K562 (cell line): ENCODE results near the gene PLAC1. TPM values are rescaled to one million over a fixed set of nuclear protein-coding genes. Genes with fewer than 3 reads are reported as not detected.

ENCODE experiments used
- ATAC-seq: fragments of 200-7000 bp; cut with Tn5 transposase; 3 replicates; pipeline ENCODE4 v1.9.1; 2020; ENCODE audit warnings: moderate library complexity
- BruUV-seq: library from RNA; stranded (reverse); fragments of 400-500 nt; replicated peaks from 2 replicates; lab custom pipeline; 2021; lab: Mats Ljungman, UMichigan
- CTCF ChIA-PET: fragments of 300-600 bp; formaldehyde crosslinking; extraction: SDS; loops from one replicate; lab custom pipeline; 2021; ENCODE audit warnings: low intra/inter-chr PET ratio; lab: Yijun Ruan, JAX
- POLR2A ChIA-PET: fragments of 300-600, 350-650 bp; sonication (Branson Sonifier 250); formaldehyde crosslinking; extraction: SDS; loops from one replicate; lab custom pipeline; 2021; ENCODE audit warnings: antibody characterized with exemption, inconsistent platforms; lab: Yijun Ruan, JAX
- DNase-seq, 4 experiments: peaks; one replicate each; pipeline versions ENCODE4 v3.0.0 to v3.0.0-alpha.2; 2011 to 2018; ENCODE audit warnings: low spot score in 3 of 4, mixed read lengths in 3 of 4; ENCODE audit errors: extremely low read depth in 1 of 4
- FAIRE-seq: peaks from 2 replicates; lab custom pipeline; 2011; peaks lifted over from hg19 to GRCh38; lab: Jason Lieb, UNC
- H2AFZ ChIP-seq: 2 replicates; pipeline ENCODE4 v1.6.0; 2011; ENCODE audit warnings: low read depth, low read length, control low read depth, inconsistent platforms
- H3K27ac ChIP-seq: fragments of 200-600 bp; 3 replicates; pipeline ENCODE4 v1.8.0; 2011; ENCODE audit warnings: low read depth, mild to moderate bottlenecking, control low read depth, inconsistent platforms, low read length, moderate library complexity, mixed read lengths; ENCODE audit errors: extremely low read depth
- H3K27me3 ChIP-seq, 2 experiments: fragments of 300-600 bp in 1 of 2; 2 replicates in 1 of 2; 3 replicates in 1 of 2; pipeline versions ENCODE4 v1.6.0 to v1.8.0; 2011; ENCODE audit warnings: inconsistent platforms in 2 of 2, low read length in 2 of 2, mild to moderate bottlenecking in 1 of 2, mixed read lengths in 1 of 2, moderate library complexity in 1 of 2; ENCODE audit not compliant: control insufficient read depth in 2 of 2, insufficient read depth in 2 of 2
- H3K36me3 ChIP-seq: fragments of 300-600 bp; 3 replicates; pipeline ENCODE4 v1.8.0; 2011; ENCODE audit warnings: mild to moderate bottlenecking, low read length, inconsistent platforms; ENCODE audit not compliant: control insufficient read depth, insufficient read depth
- H3K4me1 ChIP-seq, 2 experiments: fragments of 200-600 bp in 1 of 2; replicated peaks in 1 of 2; 2 replicates in 1 of 2; 3 replicates in 1 of 2; pipeline versions ENCODE4 v1.5.1 to v1.8.0; 2011; ENCODE audit warnings: inconsistent platforms in 2 of 2, low read length in 2 of 2, mild to moderate bottlenecking in 1 of 2, mixed read lengths in 1 of 2, moderate library complexity in 1 of 2; ENCODE audit not compliant: control insufficient read depth in 2 of 2, insufficient read depth in 2 of 2
- H3K4me2 ChIP-seq: 2 replicates; pipeline ENCODE4 v1.6.1; 2011; ENCODE audit warnings: low read length, control low read depth, inconsistent platforms, mixed read lengths; ENCODE audit not compliant: insufficient read depth
- H3K4me3 ChIP-seq: fragments of 200-600 bp; sonication (generic), shearing (Covaris generic); 2 replicates; pipeline ENCODE4 v1.5.1; 2016; ENCODE audit warnings: control low read depth, inconsistent platforms
- H3K79me2 ChIP-seq: fragments of 200-600 bp; 3 replicates; pipeline ENCODE4 v1.8.0; 2011; ENCODE audit warnings: low read length, inconsistent platforms; ENCODE audit not compliant: control insufficient read depth, insufficient read depth
- H3K9ac ChIP-seq, 2 experiments: 2 replicates each; pipeline versions ENCODE4 v1.6.0 to v1.6.1; 2011; ENCODE audit warnings: low read depth in 2 of 2, low read length in 2 of 2, control low read depth in 1 of 2, inconsistent platforms in 1 of 2, mild to moderate bottlenecking in 1 of 2, mixed read lengths in 1 of 2; ENCODE audit not compliant: insufficient read depth in 1 of 2
- H3K9me1 ChIP-seq: one replicate; pipeline ENCODE4 v1.6.0; 2011; ENCODE audit warnings: inconsistent platforms, mild to moderate bottlenecking, low read length, moderate library complexity; ENCODE audit not compliant: control insufficient read depth, insufficient read depth
- H3K9me3 ChIP-seq: replicated peaks from 2 replicates; pipeline ENCODE4 v1.5.1; 2011; ENCODE audit warnings: low read depth, low read length, inconsistent platforms; ENCODE audit not compliant: control insufficient read depth, insufficient read depth
- H4K20me1 ChIP-seq: replicated peaks from 2 replicates; pipeline ENCODE4 v1.6.1; 2011; ENCODE audit warnings: low read length, inconsistent platforms, mixed read lengths; ENCODE audit not compliant: control insufficient read depth, insufficient read depth
- FOS ChIP-seq: IDR thresholded peaks from 3 replicates; pipeline ENCODE4 v1.6.1; 2011; ENCODE audit not compliant: insufficient read length; ENCODE audit errors: extremely low read depth
- HIVEP1 ChIP-seq: fragments of 250-450 bp; sonication (Bioruptor Pico); IDR thresholded peaks from 2 replicates; pipeline ENCODE4 v1.4.0; 2020; ENCODE audit warnings: mild to moderate bottlenecking
- KAT2B ChIP-seq: IDR thresholded peaks from one replicate; pipeline ENCODE4 v1.6.1; 2012; ENCODE audit warnings: low read depth, mild to moderate bottlenecking, control low read depth, inconsistent platforms, low read length, moderate library complexity
- MECOM ChIP-seq: fragments of 250-450 bp; sonication (Bioruptor Pico); IDR thresholded peaks from 2 replicates; pipeline ENCODE4 v1.8.0; 2022; ENCODE audit warnings: inconsistent platforms
- NKRF ChIP-seq: fragments of 450-650 bp; IDR thresholded peaks from 2 replicates; pipeline ENCODE4 v1.6.1; 2016; ENCODE audit warnings: borderline replicate concordance
- RBM17 ChIP-seq: fragments of 200-400 bp; formaldehyde crosslinking; IDR thresholded peaks from 2 replicates; pipeline ENCODE4 v1.6.1; 2017; ENCODE audit warnings: low read depth, mild to moderate bottlenecking, low read length, borderline replicate concordance
- XRCC5 ChIP-seq: fragments of 200-400 bp; formaldehyde crosslinking; IDR thresholded peaks from 2 replicates; pipeline ENCODE4 v1.6.1; 2017; ENCODE audit warnings: low read depth, mild to moderate bottlenecking, low read length
- WGBS: fragments of 100-300 bp; shearing (Covaris generic); methylation state at CpG from one replicate; pipeline ENCODE4 v1.1.6; 2016; ENCODE audit warnings: low coverage, mixed read lengths; ENCODE audit not compliant: insufficient coverage; ENCODE audit errors: missing lambda C conversion rate; 5-methylcytosine and 5-hydroxymethylcytosine counted together
- in situ Hi-C: fragments of 300-500 bp; cut with MboI; formaldehyde crosslinking; loops from 4 replicates; pipeline ENCODE4 v1.15.0; 2018; ENCODE audit warnings: inconsistent platforms, mixed read lengths
- intact Hi-C: fragments of 100-400 bp; cut with micrococcal nuclease; formaldehyde crosslinking; loops from 2 replicates; pipeline ENCODE4 v1.14.2; 2022
- polyA plus RNA-seq, 8 experiments: library from polyadenylated mRNA; depleted of rRNA in 4 of 8; stranded (reverse) in 5 of 8; unstranded in 3 of 8; fragments of >200 nt; fragmentation: Nextera tagmentation in 2 of 8; fragmentation: Illumina TruSeq in 1 of 8; extraction: Ambion mirVana in 2 of 8; extraction: Trizol in 1 of 8; gene quantifications; 2 replicates each; pipeline versions ENCODE4 v1.2.1 to v1.2.3, GENCODE V29; 2011 to 2014; ENCODE audit warnings: inconsistent platforms in 1 of 8, missing spikeins in 1 of 8
- total RNA-seq, 7 experiments: library from RNA; depleted of rRNA in 6 of 7; stranded (reverse); fragments of >200 nt in 6 of 7; fragmentation: Illumina TruSeq in 2 of 7; extraction: Trizol in 2 of 7; gene quantifications; 2 replicates each; pipeline versions ENCODE4 v1.2.1 to v1.2.3, GENCODE V29; 2011 to 2021; ENCODE audit warnings: low replicate concordance in 1 of 7

The PLAC1 gene
- total and polyA plus RNA-seq, 9 of the 15 experiments (the other 6 are each of a cell fraction or from before 2014, with no cell fraction given) = 0.82 to 9.1 (median 1.7) TPM

GRCh38 chrX:134526399-134526798 is 131.9 kb downstream of the PLAC1 start:
- WGBS = 76% methylated on average over 5 of the region's 5 CpGs
- no peak for FAIRE-seq
- POLR2A ChIA-PET = no interaction called here
- no peak overlapping the region for H2AFZ ChIP-seq
- no peaks in the 10 kb centered on the region for H4K20me1 ChIP-seq
- intact Hi-C loops = no loop called here
- H3K9me3 ChIP-seq = no peaks in the 10 kb centered on the region
- TF ChIP-seq KAT2B (no peak), MECOM (CRISPR knock-in tag) (no peak), FOS (no peak), XRCC5 (no peak), NKRF (no peak), HIVEP1 (no peak), RBM17 (no peak)
- no peak overlapping the region for H3K27ac ChIP-seq
- H3K27me3 ChIP-seq = no peaks in the 10 kb centered on the region
- no peaks in the 10 kb centered on the region for H3K79me2 ChIP-seq
- ATAC-seq = no peak
- no peaks in the 10 kb centered on the region for H3K9me1 ChIP-seq
- in situ Hi-C loops = no loop called here
- CTCF ChIA-PET = no interaction called here
- DNase-seq = no peak
- BruUV-seq = no TSS peak
- H3K4me2 ChIP-seq = no peak overlapping the region
- no peak overlapping the region for H3K9ac ChIP-seq
- H3K4me1 ChIP-seq = no peaks in the 10 kb centered on the region; a peak in 1 of 5 replicates
- no peak overlapping the region for H3K4me3 ChIP-seq
- no peaks in the 10 kb centered on the region for H3K36me3 ChIP-seq
